Activated T-cell treated with anti-CD3 and anti-CD28 coated beads for 1 hour (primary cell): ENCODE measurements around the gene F12.

Source experiments
- DNase-seq: peaks from one replicate; pipeline ENCODE4 v3.0.0-alpha.2; 2020; ENCODE audit warnings: low read depth

The F12 gene

GRCh38 chr5:177355162-177355867, 54.0 kb downstream of the F12 start:
- no peak for DNase-seq

- no peak for DNase-seq
These were observed 54.7 kb downstream of the F12 start for GRCh38 chr5:177354711-177355110.

- DNase-seq: no peak
These were observed 55.1 kb downstream of the F12 start for GRCh38 chr5:177354256-177354655.

- no peak for DNase-seq
These were observed 56.3 kb downstream of the F12 start for GRCh38 chr5:177353093-177353492.
